Inflammatory macrophage (primary cell): Measurements from ENCODE around the gene TM7SF2.

ENCODE experiments used
- DNase-seq, 2 donors: peaks; one replicate each; pipeline ENCODE4 v3.0.0-alpha.2; 2020 to 2022

TM7SF2 gene

GRCh38 chr11:65090628-65091027, 21.0 kb upstream of the TM7SF2 start:
- no peak for DNase-seq

DNA sequence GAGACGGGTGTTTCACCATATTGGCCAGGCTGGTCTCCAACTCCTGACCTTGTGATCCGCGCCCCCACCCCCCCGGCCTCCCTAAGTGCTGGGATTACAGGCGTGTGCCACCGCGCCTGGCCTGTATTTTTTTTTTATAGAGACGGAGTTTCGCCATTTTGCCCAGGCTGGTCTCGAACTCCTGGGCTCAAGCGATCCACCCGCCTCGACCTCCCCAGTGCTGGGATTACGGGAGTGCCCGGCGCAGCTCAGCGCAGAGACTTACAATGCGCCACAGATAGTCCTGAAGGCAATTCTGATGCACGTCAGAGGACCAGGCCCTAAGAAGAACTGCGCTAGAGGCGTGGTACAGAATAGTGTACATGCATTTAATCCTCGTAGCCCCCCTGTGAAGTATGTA, 16.2 kb upstream of the TM7SF2 start:
- no peak for DNase-seq

DNA sequence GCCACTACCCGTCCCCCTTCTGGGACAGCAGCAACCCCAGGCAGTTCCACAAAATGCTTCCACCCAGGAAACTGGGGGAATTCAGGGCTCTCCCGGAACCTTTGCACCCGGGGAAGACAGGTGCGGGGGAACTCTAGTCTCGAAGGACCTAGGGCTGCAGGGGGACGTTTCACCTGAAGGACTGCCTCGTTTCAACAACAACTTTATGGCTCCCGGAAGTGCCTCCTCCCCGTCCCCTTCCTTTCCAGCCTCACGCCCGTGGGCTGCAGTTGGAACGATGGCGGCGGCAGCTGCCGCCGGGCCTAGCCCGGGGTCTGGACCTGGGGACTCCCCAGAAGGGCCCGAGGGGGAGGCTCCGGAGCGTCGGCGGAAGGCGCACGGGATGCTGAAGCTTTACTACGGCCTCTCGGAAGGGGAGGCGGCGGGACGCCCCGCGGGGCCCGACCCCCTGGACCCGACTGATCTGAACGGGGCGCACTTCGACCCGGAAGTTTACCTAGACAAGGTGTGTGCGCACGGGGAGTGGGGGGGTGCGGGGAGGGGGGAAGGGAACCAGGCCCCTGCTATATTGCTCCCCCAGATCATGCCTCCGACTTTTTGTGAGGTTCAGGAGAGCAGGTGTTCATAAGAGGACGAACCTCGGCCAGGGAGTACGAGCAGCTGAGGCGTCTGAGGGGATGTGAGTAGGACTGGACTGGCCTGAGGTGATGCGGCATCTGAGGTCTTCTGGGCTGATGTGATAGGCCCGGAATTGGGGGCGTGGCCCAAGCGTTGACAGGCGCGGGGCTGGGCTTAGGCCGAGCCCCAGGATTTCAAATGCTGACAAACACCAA, 15.5 kb upstream of the TM7SF2 start, which contains the start of gene VPS51:
VPS51 (plus strand) TSS at position 241 of the 833 bp plus-strand sequence; CDS start at position 278, 37 bp downstream.
- DNase-seq, result peak; percentile 88 to 90

DNA sequence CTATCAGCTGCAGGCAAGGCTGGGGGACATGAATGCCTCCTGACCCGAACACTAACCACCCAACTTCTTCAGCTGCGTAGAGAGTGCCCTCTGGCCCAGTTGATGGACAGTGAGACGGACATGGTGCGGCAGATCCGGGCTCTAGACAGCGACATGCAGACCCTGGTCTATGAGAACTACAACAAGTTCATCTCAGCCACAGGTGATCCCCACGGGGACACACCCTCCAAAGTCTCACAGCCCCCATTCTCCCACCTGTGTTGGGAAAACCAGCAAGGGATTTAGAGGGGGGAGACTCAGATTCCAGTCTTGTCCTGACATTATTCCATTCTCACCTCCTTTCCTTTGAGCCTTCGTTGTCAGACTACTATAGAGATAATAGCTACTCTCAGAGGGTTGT, 14.7 kb upstream of the TM7SF2 start:
- DNase-seq, result no peak

- DNase-seq, result no peak
Observed at GRCh38 chr11:65100674-65101350, 10.9 kb upstream of the TM7SF2 start.

- DNase-seq, result no peak
Observed at GRCh38 chr11:65102142-65103095, 9.3 kb upstream of the TM7SF2 start.

GRCh38 chr11:65103476-65103875, 8.2 kb upstream of the TM7SF2 start:
- no peak for DNase-seq

DNA sequence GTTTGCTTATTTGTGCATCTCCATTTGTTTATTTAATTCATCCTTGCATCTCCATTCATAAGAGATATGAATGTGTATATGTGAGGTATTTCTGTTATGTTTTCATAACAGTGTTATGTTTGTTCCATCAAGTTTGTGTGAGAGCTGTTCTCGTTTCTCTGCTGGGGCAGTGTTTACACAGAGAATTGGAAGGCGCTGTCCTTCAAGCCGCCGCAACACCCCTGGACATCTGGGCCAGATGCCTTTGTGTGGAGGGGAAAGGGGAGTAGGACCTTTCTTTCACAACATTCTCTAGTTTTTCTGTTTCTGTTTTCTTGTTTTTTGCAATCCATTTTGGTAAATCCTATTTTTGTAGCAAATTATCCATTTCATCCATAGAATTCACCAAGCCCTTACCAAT, 7.0 kb upstream of the TM7SF2 start:
- no peak for DNase-seq

- DNase-seq, result no peak
Observed at GRCh38 chr11:65107078-65107477, 4.6 kb upstream of the TM7SF2 start.

- DNase-seq, result no peak
Observed at GRCh38 chr11:65107751-65108468, 3.8 kb upstream of the TM7SF2 start.

DNA sequence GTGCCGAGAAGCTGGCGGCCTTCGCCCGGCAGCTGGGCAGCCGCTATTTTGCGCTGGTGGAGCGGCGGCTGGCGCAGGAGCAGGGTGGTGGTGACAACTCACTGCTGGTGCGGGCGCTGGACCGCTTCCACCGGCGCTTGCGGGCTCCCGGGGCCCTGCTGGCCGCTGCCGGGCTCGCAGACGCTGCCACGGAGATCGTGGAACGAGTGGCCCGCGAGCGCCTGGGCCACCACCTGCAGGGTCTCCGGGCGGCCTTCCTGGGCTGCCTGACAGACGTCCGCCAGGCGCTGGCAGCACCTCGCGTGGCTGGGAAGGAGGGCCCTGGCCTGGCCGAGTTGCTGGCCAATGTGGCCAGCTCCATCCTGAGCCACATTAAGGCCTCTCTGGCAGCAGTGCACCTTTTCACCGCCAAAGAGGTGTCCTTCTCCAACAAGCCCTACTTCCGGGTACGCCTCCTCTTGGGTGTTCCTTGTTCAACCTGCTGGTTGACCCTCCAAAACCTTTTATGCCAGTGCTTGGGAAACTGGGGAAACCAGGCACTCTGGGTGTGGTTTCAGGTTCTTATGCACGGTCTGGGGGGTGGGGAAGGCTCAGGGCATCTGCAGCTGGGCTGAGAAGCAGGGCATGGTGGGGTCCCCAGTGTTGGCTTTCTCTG, 3.1 kb upstream of the TM7SF2 start:
- DNase-seq, result no peak

DNA sequence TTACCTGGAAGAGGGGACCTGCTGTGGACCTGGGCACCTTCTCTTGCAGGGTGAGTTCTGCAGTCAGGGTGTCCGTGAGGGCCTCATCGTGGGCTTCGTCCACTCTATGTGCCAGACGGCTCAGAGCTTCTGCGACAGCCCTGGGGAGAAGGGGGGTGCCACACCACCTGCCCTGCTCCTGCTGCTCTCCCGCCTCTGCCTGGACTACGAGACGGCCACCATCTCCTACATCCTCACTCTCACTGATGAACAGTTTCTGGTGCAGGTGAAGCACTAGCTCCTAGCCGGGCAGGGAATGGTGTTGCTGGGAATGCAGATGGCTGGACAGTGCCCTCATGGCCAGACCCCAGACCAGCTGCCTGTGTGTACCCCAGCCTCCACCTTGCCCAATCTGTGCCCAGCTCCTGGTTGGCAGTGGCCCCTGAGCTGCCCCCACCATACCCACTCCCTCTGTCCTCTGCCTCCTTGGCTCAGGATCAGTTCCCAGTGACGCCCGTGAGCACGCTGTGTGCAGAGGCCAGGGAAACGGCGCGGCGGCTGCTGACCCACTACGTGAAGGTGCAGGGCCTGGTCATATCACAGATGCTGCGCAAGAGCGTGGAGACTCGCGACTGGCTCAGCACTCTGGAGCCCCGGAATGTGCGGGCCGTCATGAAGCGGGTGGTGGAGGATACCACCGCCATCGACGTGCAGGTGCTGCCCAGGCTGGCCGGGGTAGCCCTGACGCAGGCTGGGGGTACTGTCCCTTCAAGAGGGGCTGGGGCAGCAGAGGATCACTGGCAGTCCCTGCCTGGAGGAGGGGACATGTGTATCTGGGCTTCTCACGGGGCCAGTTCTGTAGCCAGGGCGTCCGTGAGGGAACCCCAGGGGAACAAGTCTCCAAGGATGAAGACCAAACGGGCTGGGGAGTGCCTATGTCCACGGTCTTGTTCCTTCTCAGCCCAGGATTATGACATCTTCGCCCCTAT, 2.2 kb upstream of the TM7SF2 start:
- DNase-seq, result no peak

GRCh38 chr11:65110354-65110861, 1.3 kb upstream of the TM7SF2 start:
- peak; percentile 82 to 89 for DNase-seq

GRCh38 chr11:65111159-65111743, 421 bp upstream of the TM7SF2 start:
- no peak for DNase-seq

DNA sequence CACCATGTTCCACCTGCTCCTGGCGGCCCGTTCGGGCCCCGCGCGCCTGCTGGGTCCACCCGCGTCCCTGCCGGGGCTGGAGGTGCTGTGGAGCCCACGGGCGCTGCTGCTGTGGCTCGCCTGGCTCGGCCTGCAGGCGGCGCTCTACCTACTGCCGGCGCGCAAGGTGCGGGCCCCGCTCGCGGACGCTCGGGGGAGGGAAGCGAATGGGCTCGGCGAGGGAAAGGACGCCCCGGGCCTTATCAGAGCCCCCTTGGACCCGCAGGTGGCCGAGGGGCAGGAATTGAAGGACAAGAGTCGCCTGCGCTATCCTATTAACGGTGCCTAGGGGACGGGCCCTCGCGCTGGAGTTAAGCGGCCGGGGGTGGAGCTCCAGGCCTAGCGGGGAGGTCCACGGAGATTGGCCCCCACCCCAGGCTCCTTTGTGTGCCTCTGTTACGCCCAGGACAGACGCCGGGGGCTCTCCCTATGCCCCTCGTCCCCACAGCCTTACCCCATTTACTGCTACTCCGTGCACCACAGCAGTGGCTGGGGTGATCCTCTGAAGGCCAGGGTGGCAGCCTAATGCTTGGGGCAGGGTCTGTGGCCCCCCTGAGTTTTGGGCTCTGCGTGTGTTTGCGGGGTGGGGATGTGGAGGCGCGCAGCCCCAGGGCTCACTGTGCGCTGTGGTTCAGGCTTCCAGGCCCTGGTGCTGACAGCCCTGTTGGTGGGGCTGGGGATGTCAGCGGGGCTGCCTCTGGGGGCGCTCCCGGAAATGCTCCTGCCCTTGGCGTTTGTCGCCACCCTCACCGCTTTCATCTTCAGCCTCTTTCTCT, 1.1 kb downstream of the TM7SF2 start:
- DNase-seq, result peak; percentile 53 to 67

- no peak for DNase-seq
Observed at GRCh38 chr11:65113361-65113756, 1.7 kb downstream of the TM7SF2 start.

GRCh38 chr11:65113839-65114238, 2.2 kb downstream of the TM7SF2 start:
- DNase-seq, result no peak

DNA sequence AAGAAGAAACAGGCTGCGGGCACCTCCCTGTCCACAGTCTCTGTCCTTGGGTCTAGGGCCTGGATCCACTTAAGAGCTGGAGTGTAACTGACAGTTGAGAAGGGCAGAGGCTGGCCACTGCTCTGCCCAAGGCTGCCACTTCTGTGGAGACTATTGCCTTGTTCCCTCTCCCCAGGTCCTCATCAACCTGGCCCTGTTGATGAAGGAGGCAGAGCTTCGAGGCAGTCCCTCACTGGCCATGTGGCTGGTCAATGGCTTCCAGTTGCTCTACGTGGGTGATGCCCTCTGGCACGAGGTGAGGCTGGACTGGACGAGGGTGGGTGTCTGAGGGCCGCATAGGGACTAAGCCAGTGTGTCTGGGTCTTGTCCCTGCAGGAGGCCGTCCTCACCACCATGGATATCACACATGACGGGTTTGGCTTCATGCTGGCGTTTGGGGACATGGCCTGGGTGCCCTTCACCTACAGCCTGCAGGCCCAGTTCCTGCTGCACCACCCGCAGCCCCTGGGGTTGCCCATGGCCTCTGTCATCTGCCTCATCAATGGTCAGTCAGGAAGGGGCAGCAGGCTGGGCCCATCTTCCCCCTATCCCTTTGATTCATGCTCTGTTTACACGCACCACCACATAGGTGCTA, 3.0 kb downstream of the TM7SF2 start:
- DNase-seq, result no peak
